Mucosa of gallbladder (tissue), 1 donor: Measurements from ENCODE around the gene ARHGAP18. TPM values are rescaled to one million over a fixed set of nuclear protein-coding genes. Genes with fewer than 3 reads are reported as not detected.

Source experiments
- DNase-seq: peaks from one replicate; pipeline ENCODE4 v3.0.0-alpha.2; 2020; ENCODE audit warnings: low spot score
- total RNA-seq: library from RNA; stranded (reverse); gene quantifications from one replicate; pipeline ENCODE4 v1.2.1, GENCODE V29; 2021
- donor health status: DM: no; HTN: no; CAD: no.

Gene ARHGAP18, protein sequence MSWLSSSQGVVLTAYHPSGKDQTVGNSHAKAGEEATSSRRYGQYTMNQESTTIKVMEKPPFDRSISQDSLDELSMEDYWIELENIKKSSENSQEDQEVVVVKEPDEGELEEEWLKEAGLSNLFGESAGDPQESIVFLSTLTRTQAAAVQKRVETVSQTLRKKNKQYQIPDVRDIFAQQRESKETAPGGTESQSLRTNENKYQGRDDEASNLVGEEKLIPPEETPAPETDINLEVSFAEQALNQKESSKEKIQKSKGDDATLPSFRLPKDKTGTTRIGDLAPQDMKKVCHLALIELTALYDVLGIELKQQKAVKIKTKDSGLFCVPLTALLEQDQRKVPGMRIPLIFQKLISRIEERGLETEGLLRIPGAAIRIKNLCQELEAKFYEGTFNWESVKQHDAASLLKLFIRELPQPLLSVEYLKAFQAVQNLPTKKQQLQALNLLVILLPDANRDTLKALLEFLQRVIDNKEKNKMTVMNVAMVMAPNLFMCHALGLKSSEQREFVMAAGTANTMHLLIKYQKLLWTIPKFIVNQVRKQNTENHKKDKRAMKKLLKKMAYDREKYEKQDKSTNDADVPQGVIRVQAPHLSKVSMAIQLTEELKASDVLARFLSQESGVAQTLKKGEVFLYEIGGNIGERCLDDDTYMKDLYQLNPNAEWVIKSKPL
- total RNA-seq: 17.2 TPM

DNA sequence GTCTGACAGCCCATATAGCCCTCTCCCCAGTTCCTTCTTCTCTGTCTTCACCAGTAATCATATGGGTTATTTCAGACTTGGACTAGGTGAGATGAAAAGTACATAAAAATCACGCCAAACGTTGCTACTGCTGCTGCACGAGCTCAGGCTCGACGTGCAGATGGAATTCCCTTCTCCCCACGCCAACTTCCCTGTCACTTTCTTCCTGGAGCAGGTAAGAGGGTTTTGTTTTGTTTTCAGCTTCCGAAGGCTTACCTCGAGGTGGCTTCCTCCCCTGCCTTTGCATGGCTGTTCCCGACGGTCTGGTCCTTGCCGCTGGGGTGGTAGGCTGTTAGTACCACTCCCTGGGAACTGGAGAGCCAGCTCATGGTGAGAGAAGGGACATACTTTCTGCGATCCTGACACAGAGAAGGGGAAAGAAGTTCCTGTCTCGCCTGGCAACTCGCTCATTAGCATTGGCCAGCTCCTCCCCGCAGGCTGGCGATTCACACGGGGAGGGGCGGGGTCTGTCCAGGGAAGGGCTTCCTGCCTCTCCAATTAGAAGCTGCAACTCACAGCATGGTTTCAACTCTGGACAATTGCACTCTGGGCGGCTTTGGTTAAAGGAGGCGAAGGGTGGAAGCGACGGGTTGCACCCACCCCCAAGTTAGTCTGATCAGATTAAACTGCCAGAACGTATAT lies at the start of gene ARHGAP18:
Gene ARHGAP18, minus strand, starts transcription at position 409 of the 681 bp plus-strand sequence. Its CDS starts 41 bp downstream, at position 368.
- peak; percentile 91 for DNase-seq

DNA sequence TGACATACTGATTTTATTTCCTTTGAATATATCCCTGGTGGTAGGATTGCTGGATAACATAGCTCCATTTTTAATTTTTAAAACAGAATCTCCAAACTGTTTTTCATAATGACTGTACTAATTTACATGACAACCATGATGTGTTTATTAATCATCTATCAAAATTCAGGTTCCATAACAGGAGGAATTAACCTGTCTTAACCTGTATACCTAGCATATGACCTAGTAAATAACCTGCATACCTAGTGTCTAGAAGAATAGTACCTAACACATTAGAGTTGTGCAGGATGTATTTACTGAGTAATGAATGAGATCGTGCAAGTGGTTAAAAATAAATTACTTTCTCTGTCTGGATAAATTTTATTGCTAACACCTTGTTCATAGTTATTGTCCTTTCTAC lies 45.8 kb upstream of the ARHGAP18 start:
- no peak for DNase-seq

DNA sequence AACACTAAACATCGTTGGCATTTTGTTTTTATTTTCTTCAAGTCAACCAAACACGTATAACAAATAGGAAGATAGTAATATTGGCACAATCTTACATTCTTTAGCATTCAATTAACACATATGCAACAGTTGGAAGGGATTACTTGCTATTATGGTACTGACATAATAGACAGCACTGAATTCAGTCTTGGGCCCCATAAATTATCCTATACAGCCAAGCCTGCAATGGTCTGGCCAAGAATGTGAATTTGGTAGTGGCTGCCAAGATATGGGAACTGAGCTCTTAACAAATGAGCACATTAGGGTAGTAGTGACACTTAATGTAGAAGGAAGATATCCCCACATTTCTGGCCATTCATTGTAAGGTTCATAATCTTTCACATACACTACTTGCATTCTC lies 44.8 kb upstream of the ARHGAP18 start:
- DNase-seq: no peak

DNA sequence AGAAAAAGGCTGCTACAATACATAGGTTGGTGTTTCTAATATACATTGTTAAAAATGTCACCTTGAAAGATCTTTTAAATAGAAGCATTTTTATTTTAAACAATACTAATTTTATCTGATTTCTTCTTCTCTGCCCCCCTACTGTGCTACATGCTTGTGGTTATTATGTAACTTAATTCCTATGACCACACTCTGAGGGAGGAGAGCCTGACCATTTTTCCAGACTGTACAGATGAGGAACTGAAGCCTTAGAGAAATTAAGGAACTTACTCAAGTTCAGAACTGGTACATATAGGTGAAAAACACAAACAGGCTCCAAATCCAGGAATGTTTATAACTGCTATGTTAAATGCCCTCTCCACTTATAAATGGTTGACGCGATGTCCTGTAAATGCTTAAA lies 43.4 kb upstream of the ARHGAP18 start:
- DNase-seq: no peak

DNA sequence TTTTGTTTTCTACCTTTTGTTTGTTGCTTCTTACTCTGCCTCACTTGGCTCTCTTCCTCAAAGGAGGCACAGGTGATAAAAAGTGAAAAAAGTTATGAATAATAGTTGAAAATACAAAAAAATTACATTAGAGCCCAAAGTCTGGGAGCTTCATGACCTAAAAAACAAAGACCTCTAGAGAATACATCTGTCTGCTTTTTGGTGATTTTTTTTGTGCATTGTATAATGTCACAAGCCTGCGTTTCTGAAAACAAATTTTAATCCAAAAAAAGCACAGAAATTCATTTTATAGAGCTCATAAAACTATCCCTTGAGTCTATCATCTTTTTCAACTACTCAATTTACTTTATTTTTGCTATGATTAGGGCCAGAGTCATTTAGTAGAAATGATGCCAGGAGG lies 41.4 kb upstream of the ARHGAP18 start:
- DNase-seq: no peak

DNA sequence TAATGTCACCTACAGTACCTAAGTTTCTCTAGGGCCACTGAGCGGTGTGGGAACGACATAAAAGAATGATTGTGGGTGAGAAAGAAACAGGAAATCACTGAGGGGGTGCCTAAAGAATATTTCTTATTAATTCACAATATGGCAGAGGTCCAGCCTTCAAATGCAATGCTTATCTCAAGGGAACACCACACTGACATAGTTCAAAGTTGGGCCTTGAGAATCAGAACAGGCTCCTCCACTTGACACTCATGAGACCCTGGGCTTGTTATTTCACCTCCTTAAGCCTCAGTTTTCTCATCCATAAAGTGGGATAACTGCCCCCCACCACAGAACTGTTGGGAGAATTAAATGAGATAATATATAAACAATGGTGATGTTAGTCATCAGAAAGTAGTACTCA lies 40.4 kb upstream of the ARHGAP18 start:
- DNase-seq: no peak

DNA sequence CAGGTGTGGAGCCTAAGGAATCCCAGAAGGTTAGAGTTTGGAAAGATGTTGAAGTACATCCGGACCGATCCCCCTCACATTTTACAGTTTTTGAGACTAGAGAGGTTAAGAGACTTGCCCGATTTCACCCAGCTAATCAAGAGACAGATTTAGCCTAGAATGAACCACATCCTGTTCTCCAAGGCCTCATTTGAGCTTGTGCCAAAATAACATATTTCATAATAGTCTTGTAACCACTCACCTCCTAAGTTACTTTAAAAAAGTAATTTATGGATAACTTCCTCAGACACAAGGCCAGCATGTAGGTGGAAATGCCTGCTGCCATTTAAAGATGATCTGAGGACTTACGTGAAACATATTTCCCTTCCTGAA lies 39.8 kb upstream of the ARHGAP18 start:
- no peak for DNase-seq

DNA sequence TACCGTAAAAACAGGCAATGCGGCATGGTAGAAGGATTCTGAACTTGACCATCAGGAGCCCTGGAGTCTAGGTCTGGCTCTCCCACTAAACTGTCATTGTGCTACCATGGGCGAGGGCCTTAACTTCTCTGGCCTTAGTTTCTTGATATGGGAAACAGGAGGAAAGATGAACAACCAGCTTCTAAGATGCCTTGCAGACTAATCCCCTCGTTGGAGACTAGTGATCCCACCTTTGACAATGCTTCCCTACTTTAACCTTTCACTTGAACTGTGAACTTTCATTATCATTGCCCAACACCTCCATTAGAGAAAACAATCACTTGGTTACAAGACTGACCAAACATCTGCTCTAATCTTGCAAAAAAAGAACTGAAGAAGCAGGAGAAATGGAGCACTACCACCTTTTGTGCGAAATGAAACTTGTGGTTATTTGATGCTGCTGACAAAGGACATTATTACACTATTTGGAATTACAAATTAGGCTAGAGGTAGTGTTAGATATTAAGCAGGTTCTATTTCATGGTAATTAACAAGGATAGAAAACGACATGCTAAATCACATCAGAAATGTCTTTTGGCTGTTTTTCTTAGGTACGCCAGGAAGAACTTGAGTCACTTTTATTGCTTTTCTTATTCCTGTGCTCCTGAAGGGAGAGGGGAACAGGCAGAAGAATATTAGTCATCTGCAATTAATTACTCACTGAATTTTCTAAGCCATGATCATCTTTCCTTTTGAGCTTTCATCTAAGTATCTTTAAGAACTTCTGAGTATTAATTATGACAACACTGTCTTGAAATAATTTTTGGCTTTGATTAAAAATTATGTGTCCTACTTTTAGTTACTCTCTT lies 39.1 kb upstream of the ARHGAP18 start:
- DNase-seq: no peak

DNA sequence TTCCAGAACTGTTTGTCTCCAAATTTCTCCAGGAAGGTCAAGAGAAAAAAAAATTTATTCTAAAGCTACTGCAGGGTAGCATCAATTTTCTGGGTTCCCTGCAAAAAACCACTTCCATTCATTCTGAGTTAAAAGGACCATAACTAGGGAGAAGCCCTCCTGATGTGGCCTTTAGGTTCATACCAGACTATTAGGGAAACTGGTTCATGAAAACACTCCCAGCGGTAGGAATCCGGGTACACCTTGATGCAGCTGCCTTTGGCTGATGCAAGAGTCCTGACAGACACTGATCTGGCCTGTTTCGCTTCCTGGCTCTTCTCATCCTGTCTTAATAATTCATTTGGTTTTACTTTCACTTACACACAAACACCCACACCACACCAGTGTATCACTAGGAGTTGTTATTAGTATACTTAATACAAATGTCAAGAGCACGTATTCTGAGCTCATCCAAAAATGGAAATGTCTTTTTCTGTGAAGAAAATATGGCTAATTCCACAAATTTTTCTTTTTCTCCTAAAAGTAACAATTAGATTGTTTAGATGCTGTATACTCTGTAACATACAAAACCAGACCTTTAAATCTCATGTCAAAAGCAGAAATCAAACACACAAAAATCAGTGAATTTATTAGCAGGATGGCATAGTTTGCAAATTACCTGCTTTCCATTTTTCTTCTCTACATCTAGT lies 38.4 kb upstream of the ARHGAP18 start:
- no peak for DNase-seq

DNA sequence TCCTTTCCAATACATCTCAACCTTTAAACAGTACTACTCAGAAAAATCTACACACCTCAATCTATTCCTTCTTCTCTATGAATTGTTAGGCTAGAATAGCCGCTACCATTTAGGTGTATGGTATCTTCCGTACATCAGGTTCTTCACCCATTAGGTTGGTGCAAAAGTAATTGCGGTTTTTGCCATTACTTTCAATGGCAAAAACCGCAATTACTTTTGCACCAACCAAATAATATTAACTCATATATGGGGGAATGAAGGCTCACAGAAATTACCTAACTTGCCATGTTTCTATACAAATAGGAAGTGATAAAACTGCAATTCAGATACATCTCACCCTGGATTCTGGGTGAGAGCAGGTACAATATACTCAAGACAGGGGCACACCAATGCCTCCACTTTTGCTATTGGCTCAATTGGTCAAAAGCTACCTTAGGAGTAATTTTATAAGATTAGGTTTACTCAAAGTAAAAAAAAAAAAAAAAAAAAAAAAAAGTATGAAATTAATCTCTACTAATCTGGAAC lies 37.7 kb upstream of the ARHGAP18 start:
- DNase-seq: no peak

DNA sequence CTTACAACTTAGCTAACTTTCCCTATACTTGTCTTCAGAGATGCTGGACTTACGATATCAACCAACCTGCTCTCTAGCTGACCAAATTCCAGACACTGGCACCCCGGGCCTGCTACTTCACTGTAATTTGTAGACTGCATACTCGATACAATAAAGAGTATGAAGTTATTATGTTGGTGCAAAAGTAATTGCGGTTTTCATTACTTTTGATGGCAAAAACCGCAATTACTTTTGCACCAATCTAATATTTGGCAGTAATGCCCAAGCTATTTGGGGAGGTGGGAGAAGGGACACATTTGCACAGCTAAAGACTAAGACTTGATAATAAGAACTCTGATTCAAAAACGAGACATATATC lies 34.9 kb upstream of the ARHGAP18 start:
- DNase-seq: no peak

DNA sequence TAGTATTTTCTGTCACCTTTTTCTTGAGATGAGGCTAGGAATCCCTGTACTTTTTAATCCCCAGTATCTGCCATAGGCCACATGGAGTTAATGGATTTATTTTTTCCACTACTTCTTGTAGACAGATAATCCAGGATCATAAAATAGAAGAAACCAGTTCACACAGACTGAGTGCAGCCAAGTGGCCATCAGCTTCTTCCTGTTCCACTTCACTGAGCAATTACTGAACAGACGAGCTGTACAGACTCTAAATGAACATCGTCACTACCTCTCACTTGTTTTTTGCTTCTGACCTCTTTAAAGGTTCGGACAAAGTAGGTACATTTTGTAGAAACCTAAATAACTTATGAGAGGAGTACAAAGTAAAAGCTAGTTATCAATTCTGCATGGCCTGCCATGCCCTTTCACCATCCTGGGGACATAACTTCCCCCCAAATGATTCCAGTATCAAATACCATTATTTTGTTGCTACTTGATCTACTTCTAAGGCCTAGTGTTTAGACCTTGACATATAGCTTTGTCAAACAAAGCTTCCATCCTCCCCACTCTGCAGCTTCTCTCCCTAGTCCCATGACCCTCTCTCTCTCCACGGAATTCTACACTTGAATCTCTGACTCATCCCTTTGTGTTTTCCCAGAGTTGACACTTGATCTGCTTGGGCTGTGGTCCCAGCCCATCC lies 34.4 kb upstream of the ARHGAP18 start:
- DNase-seq: no peak

DNA sequence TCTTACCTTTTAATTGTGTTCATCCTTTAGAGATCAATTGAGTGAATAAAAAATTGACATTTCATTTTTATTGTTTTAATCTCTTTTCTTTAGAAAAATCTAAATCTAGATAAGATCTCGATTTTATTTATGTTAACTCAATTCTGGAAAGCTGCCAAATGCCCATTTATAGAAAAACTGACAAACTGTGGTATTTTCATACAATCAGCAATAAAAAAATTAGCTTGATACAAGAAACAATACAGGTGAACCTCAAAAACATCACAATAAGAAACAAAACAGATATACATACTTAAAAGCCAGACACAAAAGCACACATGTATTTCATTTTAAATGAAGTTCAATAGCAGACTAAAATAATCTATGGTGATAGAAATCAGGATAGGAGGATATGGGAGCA lies 30.0 kb upstream of the ARHGAP18 start:
- DNase-seq: no peak

DNA sequence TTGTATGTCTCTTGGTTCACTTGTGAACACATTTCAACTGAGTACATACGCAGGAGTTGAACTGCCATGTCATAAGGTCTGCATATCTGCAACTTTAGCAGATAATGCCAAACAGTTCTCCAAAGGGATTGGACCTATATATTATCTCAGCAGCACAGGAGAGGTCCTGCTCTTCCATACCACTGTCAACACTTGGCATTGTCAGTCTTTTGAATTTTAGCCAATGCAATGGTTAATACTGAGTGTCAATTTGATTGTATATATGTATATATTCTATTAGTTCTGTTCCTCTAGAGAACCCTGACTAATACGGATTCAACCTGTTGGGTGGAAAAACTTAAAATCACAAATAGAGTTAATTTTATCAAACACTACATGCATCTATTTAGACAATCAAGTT lies 26.1 kb upstream of the ARHGAP18 start:
- no peak for DNase-seq

DNA sequence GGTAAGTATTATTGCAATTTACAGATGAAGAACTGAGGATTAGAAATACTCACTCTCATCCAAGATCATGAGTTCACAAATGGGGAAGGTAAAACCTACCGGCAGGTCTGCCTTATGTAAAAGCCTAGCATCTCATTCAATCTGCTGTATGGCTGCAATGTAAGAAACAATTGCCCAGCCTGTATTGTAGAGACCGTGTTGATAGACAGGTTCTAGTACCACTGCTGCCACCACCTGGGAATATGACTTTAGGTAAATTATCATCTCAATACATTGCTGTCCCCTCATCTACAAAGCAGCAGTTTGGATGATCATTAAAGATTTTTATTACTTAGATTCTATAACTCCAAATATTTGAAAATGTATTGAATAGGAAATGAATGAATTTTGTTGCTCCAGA lies 23.3 kb upstream of the ARHGAP18 start:
- no peak for DNase-seq

DNA sequence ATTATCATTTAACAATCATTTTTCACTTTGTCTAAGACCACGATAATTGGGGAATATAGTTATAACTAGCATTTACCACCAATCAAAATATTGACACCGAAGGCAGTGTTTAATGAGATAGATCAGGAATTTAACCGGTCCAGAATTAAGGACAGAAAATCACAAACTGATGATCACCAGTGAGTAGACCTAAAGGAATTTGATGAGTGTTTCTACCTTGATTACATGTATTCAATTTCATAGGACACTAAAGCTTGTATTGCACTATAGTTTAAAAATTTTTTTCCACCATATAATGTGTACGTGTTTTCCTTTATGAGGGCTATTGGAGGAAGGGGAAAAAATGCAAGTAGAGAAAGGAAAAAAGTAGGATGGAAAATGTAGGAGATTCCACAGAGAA lies 22.6 kb upstream of the ARHGAP18 start:
- no peak for DNase-seq

DNA sequence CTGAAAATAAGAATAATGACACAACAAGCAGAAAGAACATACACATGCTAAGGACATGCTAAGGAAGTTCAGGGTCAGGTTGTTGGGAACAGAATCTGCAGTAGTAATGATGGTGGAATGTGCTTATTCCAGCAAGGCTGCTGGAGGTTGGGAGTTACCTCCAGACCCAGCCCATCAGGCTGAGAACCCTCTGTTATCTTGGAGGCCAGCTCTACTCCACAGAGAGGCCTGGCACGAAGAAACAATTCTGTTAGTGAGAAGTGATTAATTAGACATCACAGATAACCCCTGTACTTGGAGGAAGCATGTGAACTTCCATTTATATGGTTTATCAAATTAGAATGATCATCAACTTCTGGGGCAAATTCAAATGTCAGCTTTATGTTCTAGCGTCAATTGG lies 22.1 kb upstream of the ARHGAP18 start:
- DNase-seq: no peak

DNA sequence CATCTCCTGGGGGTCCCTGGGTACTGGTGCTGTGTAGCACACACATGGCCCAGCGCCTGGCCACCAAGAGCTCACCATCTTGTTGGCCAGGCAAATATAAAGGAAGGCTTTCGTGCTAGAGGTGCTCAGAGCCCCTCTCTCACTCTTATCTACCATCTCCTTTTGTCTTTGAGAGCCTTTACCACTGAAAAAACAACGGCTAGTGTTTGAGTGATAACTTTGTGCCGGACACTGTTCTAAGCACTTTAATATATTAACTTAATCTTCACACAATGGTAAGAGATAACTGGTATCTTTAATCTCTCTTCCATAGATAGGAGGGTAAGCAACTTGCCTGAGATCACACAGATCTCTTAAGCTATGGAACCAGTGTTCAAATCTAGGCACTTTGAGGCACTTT lies 21.5 kb upstream of the ARHGAP18 start:
- DNase-seq: no peak

DNA sequence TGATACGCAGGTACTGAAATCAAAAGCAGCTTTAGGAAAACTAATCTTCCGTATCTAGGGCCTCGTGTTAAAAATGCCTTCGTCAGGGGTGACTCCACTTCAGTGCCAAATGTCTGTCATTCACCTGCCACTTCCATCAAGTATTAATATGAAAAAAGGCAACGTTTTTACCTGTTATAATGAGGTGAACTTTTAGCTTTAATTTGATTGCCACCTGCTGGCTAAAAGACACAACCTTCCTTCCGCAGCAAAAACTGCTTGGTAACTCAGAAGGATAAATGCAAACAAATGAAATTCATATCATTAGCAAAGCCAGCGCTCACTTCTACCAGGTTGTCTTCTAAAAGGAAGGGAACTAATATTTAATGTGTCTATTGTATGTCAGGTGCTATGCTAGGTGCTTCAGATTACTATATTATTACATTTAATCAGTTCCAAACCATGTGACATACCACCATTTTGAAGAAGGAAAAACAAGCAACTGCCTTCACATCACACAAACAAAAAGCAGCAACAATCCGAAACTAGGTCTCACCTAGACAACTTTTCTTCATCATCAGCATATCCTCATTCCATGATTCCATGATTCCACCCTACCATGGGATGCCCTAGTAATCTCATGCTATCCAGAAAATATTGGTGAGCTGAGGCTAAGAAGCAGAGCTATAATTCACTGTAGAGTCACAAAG lies 20.6 kb upstream of the ARHGAP18 start:
- DNase-seq: no peak

DNA sequence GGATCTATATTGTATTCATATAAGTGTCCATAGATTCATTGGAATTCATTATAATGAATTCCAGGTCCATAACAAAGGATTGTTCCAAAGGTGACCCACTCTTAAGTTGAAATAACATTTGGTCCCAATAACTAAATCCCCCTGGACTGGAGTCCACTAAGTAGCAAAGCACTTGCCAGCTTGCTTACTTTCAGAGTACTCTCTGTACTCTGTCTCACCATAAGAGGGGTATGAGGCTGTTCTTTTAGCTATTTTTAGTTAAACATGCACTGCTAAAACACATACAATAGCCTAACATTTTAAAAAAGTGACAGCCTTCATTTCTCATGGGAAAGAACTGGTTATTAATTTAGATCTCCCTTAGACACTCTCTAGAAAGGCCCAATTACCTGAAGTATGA lies 16.7 kb upstream of the ARHGAP18 start:
- no peak for DNase-seq
